LNCAP (cell line): ENCODE measurements around the gene PIGX.

Experiments used
- CTCF ChIP-seq: fragments of 450-650 bp; IDR thresholded peaks from 2 replicates; pipeline ENCODE4 v1.5.1; 2017; ENCODE audit warnings: mild to moderate bottlenecking

Gene PIGX

GRCh38 chr3:196706731-196707130, 5.4 kb upstream of the PIGX start:
- no peak for TF ChIP-seq CTCF

- TF ChIP-seq CTCF: no peak
These were observed 4.6 kb upstream of the PIGX start for GRCh38 chr3:196707566-196707965.

- TF ChIP-seq CTCF: no peak
These were observed 3.7 kb upstream of the PIGX start for GRCh38 chr3:196708467-196708866.

GRCh38 chr3:196712514-196713413, 587 bp downstream of the PIGX start:
- no peak for TF ChIP-seq CTCF

- no peak for TF ChIP-seq CTCF
These were observed 8.9 kb downstream of the PIGX start for GRCh38 chr3:196721097-196721496.

GRCh38 chr3:196726788-196727675, 14.9 kb downstream of the PIGX start:
- no peak for TF ChIP-seq CTCF

GRCh38 chr3:196735751-196736150, 23.6 kb downstream of the PIGX start:
- no peak for TF ChIP-seq CTCF
